Measurements from ENCODE around the gene RPS14.

Gene RPS14

DNA sequence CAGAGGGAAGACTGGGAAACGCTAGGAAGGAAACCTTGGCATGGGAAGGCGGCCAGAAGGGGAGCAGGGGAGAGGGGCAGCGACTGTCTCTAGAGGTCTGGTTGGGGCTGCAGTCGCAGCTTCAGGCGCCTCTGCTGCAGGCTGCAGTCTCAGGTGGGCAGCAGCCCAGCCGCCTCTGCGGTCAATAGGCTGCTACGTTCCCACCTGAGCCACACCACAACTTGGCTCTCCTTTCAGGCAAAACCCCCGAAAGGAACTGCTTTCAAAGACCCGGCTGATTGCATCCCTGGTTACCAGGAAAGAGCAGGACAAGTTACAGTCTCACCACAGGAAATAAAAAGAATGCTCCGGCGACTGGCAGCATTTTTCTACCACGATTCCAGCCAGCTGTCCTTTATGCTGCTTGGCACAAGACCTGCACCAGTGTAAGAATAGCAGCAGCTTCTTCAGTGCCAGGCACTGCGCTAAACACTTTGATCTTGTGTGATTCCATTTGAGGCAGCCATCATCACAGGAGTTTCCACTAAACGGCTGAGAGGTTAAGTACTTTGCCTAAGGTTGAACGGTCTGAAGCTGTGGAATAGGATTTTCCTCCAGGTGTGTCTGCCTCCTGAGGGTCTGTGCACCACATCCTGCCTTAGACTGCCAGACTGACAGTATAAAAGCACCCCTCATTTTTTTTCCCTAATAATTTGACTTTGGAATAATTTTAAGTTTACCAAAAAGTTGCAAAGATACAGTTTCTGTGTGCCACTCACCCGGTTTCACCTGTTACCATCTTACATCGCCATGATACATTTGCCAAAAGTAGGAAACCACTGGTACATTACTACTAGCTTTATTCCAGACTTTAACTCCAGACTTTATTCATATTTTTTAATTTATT is 7.5 kb downstream of the RPS14 start:
- H3K4me3 ChIP-seq (ENCODE audit: control insufficient read depth, low read depth, low read length): no peak overlapping the region
- no peak for DNase-seq (ENCODE audit: low read depth)
- TF ChIP-seq, protein P1, sequence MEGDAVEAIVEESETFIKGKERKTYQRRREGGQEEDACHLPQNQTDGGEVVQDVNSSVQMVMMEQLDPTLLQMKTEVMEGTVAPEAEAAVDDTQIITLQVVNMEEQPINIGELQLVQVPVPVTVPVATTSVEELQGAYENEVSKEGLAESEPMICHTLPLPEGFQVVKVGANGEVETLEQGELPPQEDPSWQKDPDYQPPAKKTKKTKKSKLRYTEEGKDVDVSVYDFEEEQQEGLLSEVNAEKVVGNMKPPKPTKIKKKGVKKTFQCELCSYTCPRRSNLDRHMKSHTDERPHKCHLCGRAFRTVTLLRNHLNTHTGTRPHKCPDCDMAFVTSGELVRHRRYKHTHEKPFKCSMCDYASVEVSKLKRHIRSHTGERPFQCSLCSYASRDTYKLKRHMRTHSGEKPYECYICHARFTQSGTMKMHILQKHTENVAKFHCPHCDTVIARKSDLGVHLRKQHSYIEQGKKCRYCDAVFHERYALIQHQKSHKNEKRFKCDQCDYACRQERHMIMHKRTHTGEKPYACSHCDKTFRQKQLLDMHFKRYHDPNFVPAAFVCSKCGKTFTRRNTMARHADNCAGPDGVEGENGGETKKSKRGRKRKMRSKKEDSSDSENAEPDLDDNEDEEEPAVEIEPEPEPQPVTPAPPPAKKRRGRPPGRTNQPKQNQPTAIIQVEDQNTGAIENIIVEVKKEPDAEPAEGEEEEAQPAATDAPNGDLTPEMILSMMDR (IDR thresholded peaks at IDR 0.05; ENCODE audit: control insufficient read depth, insufficient read depth, low read depth, low read length, missing control alignments): no peak

DNA sequence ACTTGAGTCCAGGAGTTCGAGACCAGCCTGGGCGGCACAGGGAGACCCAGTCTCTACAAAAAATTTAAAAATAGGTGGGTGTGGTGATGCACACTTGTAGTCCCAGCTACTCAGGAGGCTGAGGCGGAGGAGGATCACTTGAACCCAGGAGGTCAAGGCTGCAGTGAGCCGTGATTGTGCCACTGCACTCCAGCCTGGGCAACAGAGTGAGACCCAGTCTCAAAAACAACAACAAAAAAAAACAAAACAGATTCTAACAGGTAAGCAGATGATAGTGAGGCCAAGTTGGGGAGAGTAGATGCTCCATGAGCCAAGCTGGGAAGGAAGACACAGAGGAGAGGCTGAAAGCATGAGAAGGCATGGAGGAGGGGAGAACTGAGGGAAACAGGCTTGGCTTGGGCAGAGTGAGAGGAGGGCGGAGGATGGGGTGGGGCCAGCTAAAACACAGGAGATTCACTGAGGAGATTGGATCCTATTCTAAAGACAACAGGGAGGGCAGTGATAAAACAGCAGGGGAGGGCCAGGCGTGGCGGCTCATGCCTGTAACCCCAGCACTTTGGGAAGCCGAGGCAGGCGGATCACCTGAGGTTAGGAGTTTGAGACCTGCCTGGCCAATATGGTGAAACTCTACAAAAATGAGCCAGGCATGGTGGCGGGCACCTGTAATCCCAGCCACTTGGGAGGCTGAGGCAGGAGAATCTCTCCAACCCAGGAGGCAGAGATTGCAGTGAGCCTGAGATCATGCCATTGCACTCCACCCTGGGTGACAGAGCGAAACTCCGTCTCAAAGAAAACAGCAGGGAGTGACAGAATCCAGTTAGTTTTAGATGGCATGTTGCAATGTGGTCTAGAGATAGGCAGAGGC is 8.4 kb downstream of the RPS14 start:
- DNase-seq (ENCODE audit: low read depth): no peak
- TF ChIP-seq, protein P1 (IDR thresholded peaks at IDR 0.05; ENCODE audit: control insufficient read depth, insufficient read depth, low read depth, low read length, missing control alignments): no peak

DNA sequence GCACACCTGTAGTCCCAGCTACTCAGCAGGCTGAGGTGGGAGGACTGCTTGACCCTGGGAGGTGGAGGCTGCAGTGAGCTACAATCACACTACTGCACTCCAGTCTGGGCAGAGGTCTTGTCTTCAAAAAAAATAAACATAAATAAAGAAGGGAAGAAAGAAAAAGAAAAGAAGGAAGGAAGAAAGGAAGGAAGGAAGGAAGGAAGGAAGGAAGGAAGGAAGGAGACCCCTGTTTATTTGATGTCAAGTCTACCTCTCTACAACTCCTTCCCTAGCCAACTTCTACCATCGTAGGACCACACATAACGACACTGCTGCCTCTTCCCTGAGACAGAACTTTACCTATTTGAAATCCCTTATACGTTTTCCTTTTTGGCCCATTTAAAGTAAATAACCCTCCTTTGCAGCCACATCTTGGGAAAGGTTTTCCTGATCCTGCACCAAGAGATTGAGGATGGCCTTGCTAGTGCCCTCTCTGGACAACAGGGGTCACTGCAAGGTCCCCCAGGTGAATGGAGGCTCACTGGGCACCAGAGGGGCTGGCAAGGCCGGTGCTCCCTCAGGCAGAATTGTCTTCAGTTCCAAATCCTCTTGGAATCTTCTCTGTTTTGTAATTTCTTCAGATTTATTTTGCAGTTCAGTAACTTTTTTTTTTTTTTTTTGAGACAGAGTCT is 10.5 kb downstream of the RPS14 start:
- TF ChIP-seq, protein P1 (IDR thresholded peaks at IDR 0.05; ENCODE audit: control insufficient read depth, insufficient read depth, low read depth, low read length, missing control alignments): peak; percentile 66
- no peak for DNase-seq (ENCODE audit: low read depth)

More for the DNA sequence above, 8.4 kb downstream of the RPS14 start:
- no peak overlapping the region for H3K4me3 ChIP-seq (ENCODE audit: control insufficient read depth, low read depth, low read length)

DNA sequence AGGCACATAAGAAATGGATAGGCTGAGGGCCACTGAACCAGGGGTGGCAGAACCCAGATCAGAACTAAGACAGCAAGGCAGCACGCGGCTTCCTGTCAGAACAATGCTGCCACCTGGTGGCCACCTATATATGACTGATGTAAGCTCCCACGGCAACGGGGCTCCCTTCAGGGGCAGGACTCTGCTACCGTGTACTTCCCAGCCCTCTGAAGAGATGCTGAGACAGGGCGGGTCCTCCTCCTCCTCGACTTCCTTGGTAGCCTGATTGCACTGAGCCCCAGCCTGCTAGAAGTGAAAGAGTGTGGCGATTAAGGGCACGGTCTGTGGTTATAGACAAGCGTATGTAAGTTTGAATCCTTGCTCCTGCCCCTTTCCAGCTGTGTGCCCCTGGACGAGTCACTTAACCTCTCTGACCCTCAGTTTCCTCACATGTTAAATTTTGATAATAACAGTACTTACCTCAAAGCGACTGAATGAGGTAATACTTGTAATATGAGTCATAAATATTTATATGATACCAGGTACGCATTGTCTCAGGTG is 13.3 kb downstream of the RPS14 start:
- no peak overlapping the region for H3K4me3 ChIP-seq (ENCODE audit: control insufficient read depth, low read depth, low read length)
- DNase-seq (ENCODE audit: low read depth): peak; percentile 46
- TF ChIP-seq, protein P1 (IDR thresholded peaks at IDR 0.05; ENCODE audit: control insufficient read depth, insufficient read depth, low read depth, low read length, missing control alignments): peak; percentile 83

More for the DNA sequence above, 10.5 kb downstream of the RPS14 start:
- no peak overlapping the region for H3K4me3 ChIP-seq (ENCODE audit: control insufficient read depth, low read depth, low read length)

DNA sequence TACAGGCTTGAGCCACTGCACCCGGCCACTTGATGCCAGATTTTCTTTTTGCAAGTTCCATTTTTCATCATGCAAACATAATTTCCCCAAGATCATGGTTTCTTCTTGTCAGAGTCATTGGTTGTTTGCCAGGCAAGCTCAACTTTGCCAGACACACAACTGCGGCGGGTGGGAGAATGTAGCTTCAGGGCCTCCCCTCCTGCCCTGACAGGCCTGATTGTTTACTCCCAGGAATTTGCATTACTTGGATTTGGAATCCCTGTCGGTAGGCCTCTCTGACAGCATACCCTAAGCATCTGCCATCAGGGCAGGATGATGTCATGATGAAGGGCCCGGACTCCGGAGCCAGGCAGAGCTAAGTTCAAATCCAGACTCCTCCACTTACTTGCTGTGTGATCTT is 15.1 kb downstream of the RPS14 start:
- no peak for DNase-seq (ENCODE audit: low read depth)
- TF ChIP-seq, protein P1 (IDR thresholded peaks at IDR 0.05; ENCODE audit: control insufficient read depth, insufficient read depth, low read depth, low read length, missing control alignments): no peak
- no peak overlapping the region for H3K4me3 ChIP-seq (ENCODE audit: control insufficient read depth, low read depth, low read length)

DNA sequence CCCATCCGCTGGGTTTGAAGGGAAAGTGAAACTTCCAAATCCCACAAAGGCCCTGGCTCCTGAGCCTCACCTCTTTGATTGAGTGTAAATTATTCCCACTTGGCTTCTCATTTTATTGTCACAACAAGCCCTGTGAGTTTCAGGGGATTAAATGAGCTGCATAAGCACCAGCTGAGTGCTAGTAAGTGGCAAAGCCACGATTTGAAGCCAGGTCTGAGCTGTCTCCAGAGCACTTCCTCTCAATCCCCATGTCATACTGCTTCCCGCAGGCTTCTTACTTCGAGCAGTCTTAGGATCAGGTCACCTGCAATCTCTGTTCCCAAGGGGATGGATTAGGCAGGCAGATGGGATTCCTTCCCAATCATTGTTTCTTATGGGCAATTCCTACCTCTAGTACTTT is 18.0 kb downstream of the RPS14 start:
- no peak overlapping the region for H3K4me3 ChIP-seq (ENCODE audit: control insufficient read depth, low read depth, low read length)
- TF ChIP-seq, protein P1 (IDR thresholded peaks at IDR 0.05; ENCODE audit: control insufficient read depth, insufficient read depth, low read depth, low read length, missing control alignments): no peak
- DNase-seq (ENCODE audit: low read depth): no peak

Measured in AG09309 (cell line).